Measurements from ENCODE around the gene AJAP1. TPM values are rescaled to one million over a fixed set of nuclear protein-coding genes. Genes with fewer than 3 reads are reported as not detected.

The AJAP1 gene
- total RNA-seq, 1 experiment from 2014 or later, result 0.68 TPM

- in situ Hi-C loops (cut with HindIII; ENCODE audit: low sequenced_read_pairs), result no loop called here
- DNase-seq (ENCODE audit: low spot score), result no peak
These were observed 101.0 kb downstream of the AJAP1 start for GRCh38 chr1:4755301-4755845.

- DNase-seq (ENCODE audit: low spot score), result no peak
- in situ Hi-C loops (cut with HindIII; ENCODE audit: low sequenced_read_pairs), result no loop called here
These were observed 101.6 kb downstream of the AJAP1 start for GRCh38 chr1:4755864-4756504.

DNA sequence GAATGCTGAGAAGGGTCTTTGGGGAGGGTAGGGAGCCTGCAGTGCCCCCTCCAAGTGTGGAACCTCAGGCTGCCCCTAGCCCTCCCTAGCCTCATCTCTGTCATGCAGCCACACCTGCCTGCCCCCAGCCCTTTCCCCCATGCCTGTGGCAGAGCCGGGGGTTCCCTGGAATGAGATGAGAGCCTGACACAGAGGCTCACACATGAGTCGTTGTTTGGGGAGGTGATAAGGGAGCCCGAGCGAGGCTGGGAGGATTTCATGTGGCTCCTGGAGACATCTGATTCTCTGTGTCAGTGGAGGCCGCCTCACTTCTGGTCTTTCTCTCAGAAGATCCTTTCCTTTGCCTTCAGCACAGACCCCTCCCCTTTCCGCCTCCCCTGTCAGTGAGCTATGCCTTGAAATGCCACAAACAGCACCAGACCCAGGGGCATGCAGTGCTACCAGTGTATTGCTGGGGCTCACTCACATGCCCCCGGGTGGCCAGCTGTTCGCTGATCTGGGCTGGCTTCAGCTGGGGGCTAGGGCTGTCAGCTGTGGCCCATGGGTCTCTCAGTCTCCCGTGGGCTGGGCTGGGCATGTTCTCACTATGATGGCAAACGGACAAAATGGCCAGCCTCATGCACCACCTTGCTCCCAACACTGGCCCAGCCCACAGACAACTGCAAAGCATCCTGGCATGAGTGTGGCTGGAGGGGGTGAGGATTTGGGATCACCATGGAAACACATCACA, 102.6 kb downstream of the AJAP1 start:
- in situ Hi-C loops (cut with HindIII; ENCODE audit: low sequenced_read_pairs), result no loop called here
- no peak for DNase-seq (ENCODE audit: low spot score)

DNA sequence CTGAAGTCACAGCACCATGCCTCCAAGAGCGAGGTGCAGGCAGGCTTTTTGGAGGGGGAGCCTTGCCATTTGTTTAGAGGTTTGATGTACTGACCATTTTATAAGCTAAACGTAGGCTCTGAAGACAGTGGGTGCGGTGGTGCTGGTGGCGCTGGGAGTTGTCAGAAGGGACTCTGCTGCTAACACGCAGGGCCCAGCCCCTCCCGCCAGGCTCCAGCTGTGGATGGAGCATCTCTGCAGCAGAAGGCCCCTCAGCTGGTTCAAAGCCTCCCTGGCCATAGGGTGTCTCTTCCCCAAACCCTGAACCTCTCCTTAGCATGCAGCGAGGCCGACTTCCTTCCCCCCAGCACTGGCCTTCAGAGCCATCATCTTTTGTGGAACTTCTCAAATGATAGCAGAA, 105.3 kb downstream of the AJAP1 start:
- no peak for DNase-seq (ENCODE audit: low spot score)
- in situ Hi-C loops (cut with HindIII; ENCODE audit: low sequenced_read_pairs), result no loop called here

- no peak for DNase-seq (ENCODE audit: low spot score)
- in situ Hi-C loops (cut with HindIII; ENCODE audit: low sequenced_read_pairs), result no loop called here
These were observed 105.7 kb downstream of the AJAP1 start for GRCh38 chr1:4760088-4760487.

GRCh38 chr1:4761324-4761723, 106.9 kb downstream of the AJAP1 start:
- in situ Hi-C loops (cut with HindIII; ENCODE audit: low sequenced_read_pairs), result no loop called here
- DNase-seq (ENCODE audit: low spot score), result no peak

DNA sequence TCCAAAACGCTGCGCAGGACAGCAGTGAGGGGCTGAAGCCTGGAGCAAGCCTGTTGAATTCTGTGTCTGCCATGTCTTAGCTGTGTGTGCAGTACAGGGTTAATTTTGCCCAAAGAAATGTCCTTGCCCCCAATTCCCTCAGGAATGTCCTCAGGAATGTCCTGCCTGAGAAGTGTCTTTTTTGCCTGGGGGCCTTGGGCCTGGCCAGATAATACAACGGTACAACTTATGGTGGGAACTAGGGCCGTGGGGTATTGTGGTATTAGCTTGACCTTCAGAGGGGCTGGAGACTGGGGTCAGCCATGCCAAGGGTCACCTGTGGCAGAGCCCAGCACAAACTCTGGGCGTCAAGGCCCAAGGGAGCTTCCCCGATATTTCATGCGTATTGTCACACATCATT, 107.7 kb downstream of the AJAP1 start:
- no peak for DNase-seq (ENCODE audit: low spot score)

GRCh38 chr1:4767308-4767707, 112.9 kb downstream of the AJAP1 start:
- no peak for DNase-seq (ENCODE audit: low spot score)
- in situ Hi-C loops (cut with HindIII; ENCODE audit: low sequenced_read_pairs), result no loop called here

More for the DNA sequence above, 107.7 kb downstream of the AJAP1 start:
- in situ Hi-C loops (cut with HindIII; ENCODE audit: low sequenced_read_pairs), result no loop called here

- DNase-seq (ENCODE audit: low spot score), result no peak
- in situ Hi-C loops (cut with HindIII; ENCODE audit: low sequenced_read_pairs), result no loop called here
These were observed 114.1 kb downstream of the AJAP1 start for GRCh38 chr1:4768553-4768952.

GRCh38 chr1:4769516-4770280, 115.3 kb downstream of the AJAP1 start:
- in situ Hi-C loops (cut with HindIII; ENCODE audit: low sequenced_read_pairs), result no loop called here
- no peak for DNase-seq (ENCODE audit: low spot score)

DNA sequence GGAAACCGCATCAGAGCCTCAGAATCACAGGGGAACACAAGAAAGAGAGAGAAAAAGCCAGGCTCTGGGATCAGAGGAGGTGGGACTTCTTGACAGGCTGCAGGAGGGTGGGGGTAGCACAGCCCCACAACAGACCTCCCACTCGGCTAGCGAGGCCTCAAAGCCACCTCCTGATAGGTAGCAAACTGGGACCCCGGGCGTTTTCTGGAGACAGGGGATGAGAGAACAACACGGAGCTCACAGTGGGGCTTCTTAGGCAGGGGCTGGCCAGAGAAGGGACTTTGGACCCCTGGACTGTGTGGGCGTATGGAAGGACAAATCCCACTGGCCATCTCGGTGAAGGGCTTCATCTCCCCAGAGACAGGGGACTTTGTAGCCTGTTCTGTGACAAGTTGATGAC, 116.3 kb downstream of the AJAP1 start:
- no peak for DNase-seq (ENCODE audit: low spot score)
- in situ Hi-C loops (cut with HindIII; ENCODE audit: low sequenced_read_pairs), result no loop called here

- in situ Hi-C loops (cut with HindIII; ENCODE audit: low sequenced_read_pairs), result no loop called here
- DNase-seq (ENCODE audit: low spot score), result no peak
These were observed 116.9 kb downstream of the AJAP1 start for GRCh38 chr1:4771267-4771666.

DNA sequence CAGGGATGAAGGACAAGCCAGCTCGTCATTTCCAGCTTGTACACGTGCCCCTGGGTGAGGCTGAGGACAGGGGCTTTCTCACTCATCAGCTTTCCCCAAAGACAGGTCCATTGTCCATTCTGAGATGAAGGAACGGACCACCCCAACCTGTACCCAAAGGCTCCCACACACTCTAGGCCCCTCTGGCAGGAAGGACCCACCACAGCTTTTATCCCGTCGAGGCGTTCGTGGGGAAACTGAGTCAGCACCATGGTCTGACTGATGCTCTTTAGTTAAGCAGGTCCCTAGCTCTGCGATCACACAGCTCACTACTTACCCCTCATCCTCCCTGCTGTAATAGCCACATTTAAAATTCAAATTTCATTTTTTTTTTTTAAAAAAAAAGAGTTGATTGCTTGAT, 117.3 kb downstream of the AJAP1 start:
- no peak for DNase-seq (ENCODE audit: low spot score)
- in situ Hi-C loops (cut with HindIII; ENCODE audit: low sequenced_read_pairs), result no loop called here

DNA sequence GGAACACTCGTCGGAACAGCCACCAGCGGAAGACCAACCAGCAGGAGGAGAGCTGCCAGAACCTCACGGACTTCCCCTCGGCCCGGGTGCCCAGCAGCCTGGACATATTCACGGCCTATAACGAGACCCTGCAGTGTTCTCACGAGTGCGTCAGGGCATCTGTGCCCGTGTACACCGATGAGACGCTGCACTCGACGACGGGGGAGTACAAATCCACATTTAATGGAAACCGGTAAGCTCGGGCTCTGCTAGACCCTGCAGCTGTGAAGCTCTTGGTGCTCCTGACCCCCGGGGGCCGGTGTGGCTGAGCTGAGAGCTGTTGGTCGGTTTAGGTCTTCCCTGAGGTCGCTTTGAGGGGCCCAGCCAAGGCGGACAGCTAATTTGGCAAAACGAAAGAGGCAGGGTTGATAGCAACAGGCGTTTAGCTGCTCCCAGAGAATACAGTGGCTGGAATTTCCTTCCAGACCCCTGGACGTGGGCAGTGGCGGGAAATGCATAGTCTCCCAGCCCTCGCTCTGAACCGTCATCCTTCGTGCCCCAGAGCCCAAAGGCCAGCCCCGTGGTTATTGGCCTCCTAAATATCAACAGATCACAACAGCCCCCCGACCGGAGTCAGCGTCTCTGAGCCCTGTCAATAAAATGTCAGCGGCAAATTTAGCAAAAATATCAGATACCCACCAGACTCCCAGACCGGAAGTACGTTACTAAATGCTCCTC, 118.0 kb downstream of the AJAP1 start:
- in situ Hi-C loops (cut with HindIII; ENCODE audit: low sequenced_read_pairs), result no loop called here
- DNase-seq (ENCODE audit: low spot score), result no peak

- in situ Hi-C loops (cut with HindIII; ENCODE audit: low sequenced_read_pairs), result no loop called here
These were observed 118.8 kb downstream of the AJAP1 start for GRCh38 chr1:4773226-4773625.

DNA sequence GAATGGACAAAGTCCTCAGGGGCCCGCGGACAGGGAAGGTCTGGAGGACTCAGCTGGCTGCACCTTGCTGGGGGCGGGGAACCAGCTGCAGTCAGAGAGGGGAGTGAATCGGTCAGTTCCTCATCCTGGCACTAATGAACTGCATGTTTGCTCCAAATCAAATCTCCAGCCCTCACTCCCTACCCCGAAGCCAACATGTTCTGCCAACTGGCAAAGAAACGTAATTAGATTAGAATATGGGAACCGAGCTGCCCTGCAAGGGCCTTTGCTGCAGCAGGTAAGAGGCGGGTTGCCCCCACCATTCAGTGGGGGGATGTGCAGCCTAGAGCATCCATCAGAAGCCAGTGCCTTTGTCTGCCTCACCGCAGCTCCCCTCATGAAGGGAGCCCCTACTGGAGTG, 121.1 kb downstream of the AJAP1 start:
- DNase-seq (ENCODE audit: low spot score), result peak; percentile 5

More at GRCh38 chr1:4773226-4773625, 118.8 kb downstream of the AJAP1 start:
- no peak for DNase-seq (ENCODE audit: low spot score)

GRCh38 chr1:4778056-4778455, 123.6 kb downstream of the AJAP1 start:
- in situ Hi-C loops (cut with HindIII; ENCODE audit: low sequenced_read_pairs), result no loop called here
- DNase-seq (ENCODE audit: low spot score), result peak; percentile 30

More for the DNA sequence above, 121.1 kb downstream of the AJAP1 start:
- in situ Hi-C loops (cut with HindIII; ENCODE audit: low sequenced_read_pairs), result no loop called here

DNA sequence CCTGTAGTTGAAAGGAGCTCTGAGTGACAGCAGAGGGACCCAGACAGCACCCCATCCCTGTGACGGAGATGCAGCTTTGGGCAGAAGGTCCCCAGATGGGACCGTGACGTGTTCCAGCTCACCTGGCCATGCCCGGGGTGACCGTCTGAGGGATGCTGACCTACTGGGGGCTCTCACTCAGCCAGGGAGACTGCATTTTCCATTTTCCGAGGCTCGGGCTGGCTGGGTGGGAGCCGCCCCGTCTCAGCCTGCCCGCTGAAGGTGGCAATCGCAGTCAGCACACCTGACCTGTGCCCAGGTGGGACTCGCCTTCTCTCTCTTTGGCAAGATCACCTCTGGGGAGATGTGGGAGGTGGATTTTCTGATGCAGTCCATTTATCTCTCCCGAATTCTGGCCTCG, 127.2 kb downstream of the AJAP1 start:
- no peak for DNase-seq (ENCODE audit: low spot score)
- in situ Hi-C loops (cut with HindIII; ENCODE audit: low sequenced_read_pairs), result no loop called here

DNA sequence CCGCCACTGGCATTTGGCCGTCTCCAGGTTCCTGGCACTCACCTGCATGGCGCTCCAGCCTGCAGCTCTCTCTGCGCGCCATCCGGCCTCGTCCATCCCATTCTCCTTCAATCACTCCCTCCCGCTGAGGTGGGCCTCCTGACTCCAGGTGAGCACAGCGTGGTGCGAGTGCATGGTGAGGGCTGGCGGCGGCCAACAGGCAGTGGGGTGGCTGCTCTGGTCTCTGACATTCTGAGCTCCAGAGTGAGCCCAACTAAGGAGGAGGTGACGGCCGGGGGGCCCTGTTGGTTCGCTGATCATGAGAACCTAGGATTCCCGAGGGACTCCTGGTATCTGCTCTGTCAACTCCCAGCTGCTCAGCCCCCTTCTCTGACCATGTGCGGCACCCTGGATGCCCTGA, 130.4 kb downstream of the AJAP1 start:
- in situ Hi-C loops (cut with HindIII; ENCODE audit: low sequenced_read_pairs), result no loop called here
- DNase-seq (ENCODE audit: low spot score), result no peak
